ENCODE results near the gene CELSR1. TPM values are rescaled to one million over a fixed set of nuclear protein-coding genes. Genes with fewer than 3 reads are reported as not detected.

Gene CELSR1
- polyA plus RNA-seq, 2 donors: 19.8 to 34.8 TPM

DNA sequence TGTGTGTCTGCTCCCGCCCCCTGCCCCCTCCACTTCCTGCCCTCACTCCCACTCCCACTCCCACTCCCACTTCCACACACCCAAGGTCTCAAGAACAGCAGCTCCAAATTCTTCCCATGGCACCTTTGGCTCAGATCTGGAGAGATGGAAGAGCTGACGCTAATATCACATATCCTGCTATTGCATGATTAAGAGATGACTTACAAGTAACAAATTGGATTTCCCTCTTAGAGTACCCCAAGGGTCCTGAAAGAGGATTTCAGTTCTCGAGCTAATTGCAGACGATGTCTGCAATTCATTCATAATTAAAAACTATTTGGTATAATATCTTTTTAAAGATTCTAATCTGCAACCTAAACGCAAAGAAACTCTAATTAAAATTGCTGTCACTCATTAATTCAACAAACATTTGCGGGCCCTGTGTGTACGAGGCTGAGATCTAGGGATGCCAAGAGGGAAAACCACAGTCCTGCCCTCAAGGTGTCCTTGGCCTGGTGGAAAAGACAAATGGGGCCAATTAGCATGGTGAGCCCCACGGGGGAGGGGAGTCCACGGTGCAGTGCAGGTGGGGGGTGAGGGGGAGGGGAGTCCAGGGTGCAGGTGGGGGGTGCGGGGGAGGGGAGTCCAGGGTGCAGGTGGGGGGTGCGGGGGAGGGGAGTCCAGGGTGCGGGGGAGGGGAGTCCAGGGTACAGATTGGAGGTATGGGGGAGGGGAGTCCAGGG is 50.3 kb downstream of the CELSR1 start:
- Histone ChIP-seq H3K27me3 (ENCODE audit: control insufficient read depth in 1 of 2, insufficient read depth in 2 of 2, low read length in 2 of 2) (no peaks in the 10 kb centered on the region), H3K4me1 (ENCODE audit: control insufficient read depth in 2 of 2, insufficient read depth in 2 of 2, low read length in 1 of 2) (peaks cover 2 to 13% of the 10 kb centered on the region in 2 donors), H3K27ac (ENCODE audit: low read depth in 2 of 2, low read length in 1 of 2) (no peak overlapping the region), H3K9me3 (ENCODE audit: control insufficient read depth in 2 of 2, insufficient read depth in 1 of 2, low read depth in 1 of 2, low read length in 1 of 2) (no peaks in the 10 kb centered on the region), H3K36me3 (ENCODE audit: control insufficient read depth in 2 of 2, insufficient read depth in 2 of 2, low read length in 1 of 2) (peaks cover 0 to 2% of the 10 kb centered on the region in 2 donors), H3K4me3 (ENCODE audit: low read depth in 1 of 2, low read length in 2 of 2) (no peak overlapping the region)
- 56 to 65% methylated on average over 9 to 12 of the region's 12 CpGs for WGBS, 2 donors

DNA sequence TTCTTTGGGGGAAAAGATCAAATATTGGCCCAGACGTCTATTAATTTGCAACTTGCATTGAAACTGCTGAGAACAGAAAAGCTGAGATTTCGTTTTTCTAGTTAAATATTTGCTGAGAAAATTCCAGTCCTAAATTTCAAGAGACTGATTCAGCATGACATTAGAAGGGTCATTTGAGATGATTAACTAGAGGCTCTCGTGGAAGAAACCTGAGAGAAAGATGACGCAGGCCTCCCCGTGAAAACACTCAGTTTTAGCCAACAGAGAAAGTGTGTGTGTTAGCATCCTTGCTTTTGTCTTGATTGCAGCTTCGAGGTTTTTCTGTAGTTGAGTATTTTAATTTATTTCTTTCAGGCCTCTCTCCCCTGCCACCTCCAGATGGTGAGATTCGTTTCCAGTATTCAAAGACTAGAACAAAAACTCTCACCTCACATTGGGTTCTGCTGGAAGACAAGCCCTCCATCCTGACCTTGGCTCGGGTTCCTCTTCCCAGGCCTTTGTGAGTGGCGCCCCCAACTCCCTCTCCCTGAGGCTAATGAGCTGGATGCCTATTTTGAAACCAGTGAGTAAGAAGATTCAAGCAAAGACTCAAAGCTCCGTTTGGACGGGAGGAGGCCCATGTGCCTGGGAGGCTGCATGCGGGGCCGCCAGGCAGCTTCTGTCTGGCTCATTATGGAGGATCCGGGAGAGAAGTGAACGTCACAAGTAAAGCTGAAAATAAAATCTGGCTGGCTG is 52.4 kb downstream of the CELSR1 start:
- H3K9me3 ChIP-seq (ENCODE audit: control insufficient read depth in 2 of 2, insufficient read depth in 1 of 2, low read depth in 1 of 2, low read length in 1 of 2): no peaks in the 10 kb centered on the region
- no peaks in the 10 kb centered on the region for H3K27me3 ChIP-seq (ENCODE audit: control insufficient read depth in 1 of 2, insufficient read depth in 2 of 2, low read length in 2 of 2)
- WGBS, 2 donors: 62 to 69% methylated on average over 15 of the region's 15 CpGs
- no peak overlapping the region for H3K27ac ChIP-seq (ENCODE audit: low read depth in 2 of 2, low read length in 1 of 2)
- H3K4me1 ChIP-seq (ENCODE audit: control insufficient read depth in 2 of 2, insufficient read depth in 2 of 2, low read length in 1 of 2): peaks cover 2 to 13% of the 10 kb centered on the region in 2 donors
- H3K36me3 ChIP-seq (ENCODE audit: control insufficient read depth in 2 of 2, insufficient read depth in 2 of 2, low read length in 1 of 2): no peaks in the 10 kb centered on the region
- no peak overlapping the region for H3K4me3 ChIP-seq (ENCODE audit: low read depth in 1 of 2, low read length in 2 of 2)

GRCh38 chr22:46484156-46484860 is 53.1 kb downstream of the CELSR1 start:
- peak overlapping the region in 1 of 2 donors; percentile 18 for H3K27ac ChIP-seq (ENCODE audit: low read depth in 2 of 2, low read length in 1 of 2)
- WGBS, 2 donors: 72 to 74% methylated on average over 16 of the region's 16 CpGs

DNA sequence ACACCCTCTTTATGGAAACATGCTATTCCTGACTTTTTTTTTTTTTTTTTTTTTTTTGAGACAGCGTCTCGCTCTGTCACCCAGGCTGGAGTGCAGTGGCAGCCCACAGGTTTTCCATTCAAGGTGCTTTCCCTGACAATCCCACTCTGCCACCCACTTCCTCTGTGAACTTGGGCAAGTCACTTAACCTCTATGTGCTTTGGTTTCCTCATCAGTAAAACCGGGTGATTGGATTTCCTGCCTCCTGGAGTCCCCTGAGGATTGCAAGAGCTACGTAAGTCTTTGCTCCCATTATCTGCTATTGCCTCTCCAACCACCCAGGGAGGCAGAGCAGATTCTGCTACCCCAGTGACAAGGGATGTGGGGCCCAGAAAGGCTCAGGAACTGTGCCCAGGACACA is 54.1 kb downstream of the CELSR1 start:
- Histone ChIP-seq H3K4me3 (ENCODE audit: low read depth in 1 of 2, low read length in 2 of 2) (no peak overlapping the region), H3K4me1 (ENCODE audit: control insufficient read depth in 2 of 2, insufficient read depth in 2 of 2, low read length in 1 of 2) (peaks cover 2 to 12% of the 10 kb centered on the region in 2 donors), H3K36me3 (ENCODE audit: control insufficient read depth in 2 of 2, insufficient read depth in 2 of 2, low read length in 1 of 2) (no peaks in the 10 kb centered on the region), H3K27me3 (ENCODE audit: control insufficient read depth in 1 of 2, insufficient read depth in 2 of 2, low read length in 2 of 2) (no peaks in the 10 kb centered on the region), H3K27ac (ENCODE audit: low read depth in 2 of 2, low read length in 1 of 2) (peak overlapping the region in 1 of 2 donors; percentile 47), H3K9me3 (ENCODE audit: control insufficient read depth in 2 of 2, insufficient read depth in 1 of 2, low read depth in 1 of 2, low read length in 1 of 2) (no peaks in the 10 kb centered on the region)
- 35 to 37% methylated on average over 4 of the region's 4 CpGs for WGBS, 2 donors

More at GRCh38 chr22:46484156-46484860, 53.1 kb downstream of the CELSR1 start:
- Histone ChIP-seq H3K27me3 (ENCODE audit: control insufficient read depth in 1 of 2, insufficient read depth in 2 of 2, low read length in 2 of 2) (no peaks in the 10 kb centered on the region), H3K4me1 (ENCODE audit: control insufficient read depth in 2 of 2, insufficient read depth in 2 of 2, low read length in 1 of 2) (peaks cover 2 to 13% of the 10 kb centered on the region in 2 donors), H3K9me3 (ENCODE audit: control insufficient read depth in 2 of 2, insufficient read depth in 1 of 2, low read depth in 1 of 2, low read length in 1 of 2) (no peaks in the 10 kb centered on the region), H3K36me3 (ENCODE audit: control insufficient read depth in 2 of 2, insufficient read depth in 2 of 2, low read length in 1 of 2) (no peaks in the 10 kb centered on the region), H3K4me3 (ENCODE audit: low read depth in 1 of 2, low read length in 2 of 2) (no peak overlapping the region)

GRCh38 chr22:46482056-46482675 is 55.3 kb downstream of the CELSR1 start:
- H3K27ac ChIP-seq (ENCODE audit: low read depth in 2 of 2, low read length in 1 of 2): no peak overlapping the region
- WGBS, 2 donors: 78 to 81% methylated on average over 7 of the region's 7 CpGs
- no peak overlapping the region for H3K4me3 ChIP-seq (ENCODE audit: low read depth in 1 of 2, low read length in 2 of 2)
- H3K4me1 ChIP-seq (ENCODE audit: control insufficient read depth in 2 of 2, insufficient read depth in 2 of 2, low read length in 1 of 2): peaks cover 0 to 12% of the 10 kb centered on the region in 2 donors
- no peaks in the 10 kb centered on the region for H3K27me3 ChIP-seq (ENCODE audit: control insufficient read depth in 1 of 2, insufficient read depth in 2 of 2, low read length in 2 of 2)
- no peaks in the 10 kb centered on the region for H3K9me3 ChIP-seq (ENCODE audit: control insufficient read depth in 2 of 2, insufficient read depth in 1 of 2, low read depth in 1 of 2, low read length in 1 of 2)
- H3K36me3 ChIP-seq (ENCODE audit: control insufficient read depth in 2 of 2, insufficient read depth in 2 of 2, low read length in 1 of 2): no peaks in the 10 kb centered on the region

DNA sequence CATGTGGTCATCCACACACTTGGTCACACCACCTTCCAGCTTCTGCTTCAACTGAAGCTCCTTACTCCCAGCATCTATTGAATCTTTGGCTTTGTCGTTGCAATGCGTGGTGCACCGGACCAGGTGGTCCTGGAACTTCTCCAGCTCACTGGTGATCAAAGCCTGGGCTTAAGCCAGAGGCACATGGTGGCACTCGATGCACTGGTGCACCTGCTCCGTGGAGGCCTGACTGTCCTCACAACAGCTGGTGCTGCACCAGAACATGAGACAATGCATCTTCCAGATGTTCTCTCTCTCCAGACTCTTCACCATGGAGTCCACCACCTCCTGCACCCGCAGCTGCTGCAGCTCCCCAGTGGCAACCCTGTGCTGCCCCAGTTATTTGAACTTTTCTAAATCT is 56.0 kb downstream of the CELSR1 start:
- Histone ChIP-seq H3K9me3 (ENCODE audit: control insufficient read depth in 2 of 2, insufficient read depth in 1 of 2, low read depth in 1 of 2, low read length in 1 of 2) (no peaks in the 10 kb centered on the region), H3K4me3 (ENCODE audit: low read depth in 1 of 2, low read length in 2 of 2) (no peak overlapping the region), H3K27me3 (ENCODE audit: control insufficient read depth in 1 of 2, insufficient read depth in 2 of 2, low read length in 2 of 2) (no peaks in the 10 kb centered on the region), H3K4me1 (ENCODE audit: control insufficient read depth in 2 of 2, insufficient read depth in 2 of 2, low read length in 1 of 2) (peaks cover 0 to 12% of the 10 kb centered on the region in 2 donors), H3K27ac (ENCODE audit: low read depth in 2 of 2, low read length in 1 of 2) (no peak overlapping the region), H3K36me3 (ENCODE audit: control insufficient read depth in 2 of 2, insufficient read depth in 2 of 2, low read length in 1 of 2) (no peaks in the 10 kb centered on the region)
- 64 to 68% methylated on average over 6 of the region's 6 CpGs for WGBS, 2 donors

GRCh38 chr22:46480396-46480795 is 57.0 kb downstream of the CELSR1 start:
- Histone ChIP-seq H3K36me3 (ENCODE audit: control insufficient read depth in 2 of 2, insufficient read depth in 2 of 2, low read length in 1 of 2) (no peaks in the 10 kb centered on the region), H3K9me3 (ENCODE audit: control insufficient read depth in 2 of 2, insufficient read depth in 1 of 2, low read depth in 1 of 2, low read length in 1 of 2) (no peaks in the 10 kb centered on the region), H3K27me3 (ENCODE audit: control insufficient read depth in 1 of 2, insufficient read depth in 2 of 2, low read length in 2 of 2) (no peaks in the 10 kb centered on the region), H3K27ac (ENCODE audit: low read depth in 2 of 2, low read length in 1 of 2) (no peak overlapping the region), H3K4me1 (ENCODE audit: control insufficient read depth in 2 of 2, insufficient read depth in 2 of 2, low read length in 1 of 2) (peaks cover 0 to 10% of the 10 kb centered on the region in 2 donors), H3K4me3 (ENCODE audit: low read depth in 1 of 2, low read length in 2 of 2) (no peak overlapping the region)
- WGBS, 2 donors: 20 to 31% methylated on average over 1 of the region's 1 CpG

DNA sequence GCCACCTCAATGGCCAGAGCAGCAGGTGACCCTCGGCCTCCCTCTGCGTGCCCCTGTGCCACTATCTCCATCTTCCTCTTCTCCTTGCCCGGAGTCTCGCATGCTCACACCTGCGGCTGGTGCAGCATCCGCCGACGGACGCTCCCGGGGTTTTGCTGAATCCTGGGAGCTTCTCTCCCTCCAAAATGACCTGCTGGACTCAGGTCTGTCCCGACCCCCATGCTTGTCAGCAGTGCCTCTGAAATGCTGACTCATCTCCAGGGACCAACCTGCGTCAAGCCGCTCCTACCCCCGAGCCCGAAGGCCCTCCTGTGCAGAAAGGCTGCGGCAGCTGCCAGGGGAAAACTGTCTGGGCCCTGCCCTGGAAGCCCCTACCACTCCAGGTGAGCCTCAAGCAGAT is 58.4 kb downstream of the CELSR1 start:
- H3K9me3 ChIP-seq (ENCODE audit: control insufficient read depth in 2 of 2, insufficient read depth in 1 of 2, low read depth in 1 of 2, low read length in 1 of 2): no peaks in the 10 kb centered on the region
- H3K4me1 ChIP-seq (ENCODE audit: control insufficient read depth in 2 of 2, insufficient read depth in 2 of 2, low read length in 1 of 2): peaks cover 0 to 5% of the 10 kb centered on the region in 2 donors
- no peak overlapping the region for H3K4me3 ChIP-seq (ENCODE audit: low read depth in 1 of 2, low read length in 2 of 2)
- H3K27me3 ChIP-seq (ENCODE audit: control insufficient read depth in 1 of 2, insufficient read depth in 2 of 2, low read length in 2 of 2): no peaks in the 10 kb centered on the region
- H3K27ac ChIP-seq (ENCODE audit: low read depth in 2 of 2, low read length in 1 of 2): no peak overlapping the region
- 81 to 85% methylated on average over 16 of the region's 16 CpGs for WGBS, 2 donors
- H3K36me3 ChIP-seq (ENCODE audit: control insufficient read depth in 2 of 2, insufficient read depth in 2 of 2, low read length in 1 of 2): no peaks in the 10 kb centered on the region

GRCh38 chr22:46478083-46478551 is 59.3 kb downstream of the CELSR1 start:
- H3K36me3 ChIP-seq (ENCODE audit: control insufficient read depth in 2 of 2, insufficient read depth in 2 of 2, low read length in 1 of 2): no peaks in the 10 kb centered on the region
- H3K4me3 ChIP-seq (ENCODE audit: low read depth in 1 of 2, low read length in 2 of 2): no peak overlapping the region
- peaks cover 0 to 5% of the 10 kb centered on the region in 2 donors for H3K4me1 ChIP-seq (ENCODE audit: control insufficient read depth in 2 of 2, insufficient read depth in 2 of 2, low read length in 1 of 2)
- no peaks in the 10 kb centered on the region for H3K27me3 ChIP-seq (ENCODE audit: control insufficient read depth in 1 of 2, insufficient read depth in 2 of 2, low read length in 2 of 2)
- H3K27ac ChIP-seq (ENCODE audit: low read depth in 2 of 2, low read length in 1 of 2): no peak overlapping the region
- 61 to 67% methylated on average over 17 of the region's 17 CpGs for WGBS, 2 donors
- no peaks in the 10 kb centered on the region for H3K9me3 ChIP-seq (ENCODE audit: control insufficient read depth in 2 of 2, insufficient read depth in 1 of 2, low read depth in 1 of 2, low read length in 1 of 2)

All from esophagus (tissue), 2 donors.